OCI-LY1 (cell line): ENCODE measurements around the gene HEPACAM.

Experiments
- EZH2 ChIP-seq: fragments of 200-600 bp; sonication (generic), shearing (Covaris generic); IDR thresholded peaks from 2 replicates; pipeline ENCODE4 v1.8.0; 2017; ENCODE audit warnings: borderline replicate concordance, mixed run types, mild to moderate bottlenecking, antibody characterized with exemption, low read length, moderate library complexity, mixed read lengths
- TF ChIP-seq, protein P1 (sequence below): fragments of 200-600 bp; sonication (generic), shearing (Covaris generic); IDR thresholded peaks from 2 replicates; pipeline ENCODE4 v1.5.1; 2017; ENCODE audit warnings: mild to moderate bottlenecking, antibody characterized with exemption, low read length, moderate library complexity, mixed read lengths

DNA sequence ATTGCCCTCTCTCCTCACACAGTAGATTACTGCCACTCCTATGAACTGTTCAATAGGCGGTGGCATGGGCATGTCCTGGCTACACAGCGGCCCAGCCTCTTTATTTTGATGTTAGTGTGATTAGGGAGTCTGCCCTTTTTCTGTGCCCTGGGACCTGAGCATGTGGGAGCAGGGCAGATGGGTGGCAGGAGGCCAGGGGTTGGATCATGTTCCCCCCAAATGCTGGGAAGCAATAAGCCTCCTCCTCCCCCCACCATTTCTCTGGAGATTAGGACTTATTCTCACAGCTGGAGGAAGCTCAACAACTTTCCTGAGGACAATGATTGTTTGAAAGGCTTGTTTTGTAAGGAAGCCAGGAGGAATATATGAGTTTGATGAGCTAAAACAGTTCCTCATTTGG is 15.9 kb downstream of the HEPACAM start:
- TF ChIP-seq, protein P1, sequence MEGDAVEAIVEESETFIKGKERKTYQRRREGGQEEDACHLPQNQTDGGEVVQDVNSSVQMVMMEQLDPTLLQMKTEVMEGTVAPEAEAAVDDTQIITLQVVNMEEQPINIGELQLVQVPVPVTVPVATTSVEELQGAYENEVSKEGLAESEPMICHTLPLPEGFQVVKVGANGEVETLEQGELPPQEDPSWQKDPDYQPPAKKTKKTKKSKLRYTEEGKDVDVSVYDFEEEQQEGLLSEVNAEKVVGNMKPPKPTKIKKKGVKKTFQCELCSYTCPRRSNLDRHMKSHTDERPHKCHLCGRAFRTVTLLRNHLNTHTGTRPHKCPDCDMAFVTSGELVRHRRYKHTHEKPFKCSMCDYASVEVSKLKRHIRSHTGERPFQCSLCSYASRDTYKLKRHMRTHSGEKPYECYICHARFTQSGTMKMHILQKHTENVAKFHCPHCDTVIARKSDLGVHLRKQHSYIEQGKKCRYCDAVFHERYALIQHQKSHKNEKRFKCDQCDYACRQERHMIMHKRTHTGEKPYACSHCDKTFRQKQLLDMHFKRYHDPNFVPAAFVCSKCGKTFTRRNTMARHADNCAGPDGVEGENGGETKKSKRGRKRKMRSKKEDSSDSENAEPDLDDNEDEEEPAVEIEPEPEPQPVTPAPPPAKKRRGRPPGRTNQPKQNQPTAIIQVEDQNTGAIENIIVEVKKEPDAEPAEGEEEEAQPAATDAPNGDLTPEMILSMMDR = no peak
- TF ChIP-seq EZH2 = no peak
